DOHH2 (cell line): ENCODE measurements around the gene SLFN12L.

Source experiments
- CTCF ChIP-seq: fragments of 200-600 bp; sonication (generic); IDR thresholded peaks from one replicate; pipeline ENCODE4 v1.5.1; 2014; ENCODE audit warnings: antibody characterized with exemption, mild to moderate bottlenecking, low read depth, low read length; ENCODE audit not compliant: poor library complexity, severe bottlenecking
- EZH2phosphoT487 ChIP-seq: fragments of 200-600 bp; sonication (generic); IDR thresholded peaks from 2 replicates; pipeline ENCODE4 v1.6.1; 2017; ENCODE audit warnings: borderline replicate concordance, mild to moderate bottlenecking, antibody characterized with exemption, low read length, moderate library complexity, mixed read lengths

GRCh38 chr17:35519906-35520442 is 17.5 kb downstream of the SLFN12L start:
- TF ChIP-seq CTCF = no peak
- TF ChIP-seq EZH2phosphoT487 = no peak
